HCT116 (cell line): ENCODE data around the gene LRRC7. TPM values are rescaled to one million over a fixed set of nuclear protein-coding genes. Genes with fewer than 3 reads are reported as not detected.

ENCODE experiments used
- ATAC-seq: fragments of 200-7000 bp; cut with Tn5 transposase; 2 replicates; pipeline ENCODE4 v1.9.1; 2020; ENCODE audit warnings: mild to moderate bottlenecking, moderate library complexity
- BruUV-seq: library from RNA; stranded (reverse); fragments of 400-500 nt; replicated peaks from 2 replicates; lab custom pipeline; 2021; lab: Mats Ljungman, UMichigan
- CTCF ChIA-PET: fragments of 300-600 bp; sonication (Branson Sonifier 250); formaldehyde crosslinking; loops from one replicate; lab custom pipeline; 2021; ENCODE audit warnings: antibody characterized with exemption; lab: Charles Lee
- POLR2A ChIA-PET: fragments of 300-600, 350-600 bp; sonication (Branson Sonifier 250); formaldehyde crosslinking; loops from one replicate; lab custom pipeline; 2021; ENCODE audit warnings: antibody characterized with exemption; lab: Charles Lee
- RAD21 ChIA-PET, 2 experiments: fragments of 300-600 bp; sonication (Branson Sonifier 250); formaldehyde crosslinking; loops; one replicate each; lab custom pipeline; 2023; ENCODE audit warnings: low total read pairs in 2 of 2; ENCODE audit not compliant: uncharacterized antibody in 2 of 2, unreplicated experiment in 2 of 2, low non-redundant PET in 1 of 2; lab: Charles Lee
- DNase-seq: peaks from one replicate; pipeline ENCODE4 v3.0.0-alpha.2; 2010; ENCODE audit warnings: low read depth, low spot score
- H2AFZ ChIP-seq: fragments of 200-600 bp; shearing (Covaris generic), sonication (generic); 2 replicates; pipeline ENCODE4 v1.6.1; 2017; ENCODE audit warnings: low read depth, mixed run types, mixed read lengths, antibody characterized with exemption, low read length; ENCODE audit not compliant: poor library complexity, severe bottlenecking
- H3K27ac ChIP-seq: 2 replicates; pipeline ENCODE4 v1.5.1; 2012; ENCODE audit warnings: low read depth, low read length
- H3K27me3 ChIP-seq: fragments of 200-600 bp; sonication (generic); 2 replicates; pipeline ENCODE4 v1.6.1; 2016; ENCODE audit warnings: mixed run types, low read length, mixed read lengths; ENCODE audit not compliant: insufficient read depth
- H3K36me3 ChIP-seq, 2 experiments: fragments of 200-500 bp in 1 of 2; fragments of 200-600 bp in 1 of 2; sonication (Bioruptor generic) in 1 of 2; sonication (generic) in 1 of 2; 2 replicates each; pipeline versions ENCODE4 v1.5.1 to v1.6.1; 2014 to 2016; ENCODE audit warnings: low read length in 2 of 2, inconsistent platforms in 1 of 2, mixed read lengths in 1 of 2, mixed run types in 1 of 2; ENCODE audit not compliant: insufficient read depth in 2 of 2, control insufficient read depth in 1 of 2
- H3K4me1 ChIP-seq, 2 experiments: fragments of 200-600 bp in 1 of 2; sonication (generic) in 1 of 2; 2 replicates each; pipeline versions ENCODE4 v1.5.1 to v1.6.1; 2012 to 2017; ENCODE audit warnings: low read length in 2 of 2, inconsistent platforms in 1 of 2, mild to moderate bottlenecking in 1 of 2, mixed read lengths in 1 of 2, mixed run types in 1 of 2, moderate library complexity in 1 of 2; ENCODE audit not compliant: insufficient read depth in 2 of 2, control insufficient read depth in 1 of 2
- H3K4me2 ChIP-seq: fragments of 200-600 bp; sonication (generic); 2 replicates; pipeline ENCODE4 v1.6.1; 2017; ENCODE audit warnings: mixed run types, low read length, mixed read lengths
- H3K4me3 ChIP-seq, 2 experiments: fragments of 200-600 bp in 1 of 2; sonication (generic) in 1 of 2; replicated peaks in 1 of 2; 2 replicates each; pipeline ENCODE4 v1.5.1; 2011 to 2016; ENCODE audit warnings: low read length in 2 of 2, control low read depth in 1 of 2, low read depth in 1 of 2, mild to moderate bottlenecking in 1 of 2, mixed read lengths in 1 of 2, mixed run types in 1 of 2
- H3K79me2 ChIP-seq: fragments of 200-600 bp; sonication (generic); 2 replicates; pipeline ENCODE4 v1.6.1; 2017; ENCODE audit warnings: mild to moderate bottlenecking, mixed run types, low read length, moderate library complexity, mixed read lengths; ENCODE audit not compliant: insufficient read depth
- H3K9ac ChIP-seq: fragments of 200-600 bp; sonication (generic); 2 replicates; pipeline ENCODE4 v1.6.1; 2016; ENCODE audit warnings: low read length, mixed read lengths
- H3K9me2 ChIP-seq: fragments of 200-600 bp; sonication (generic), shearing (Covaris generic); 2 replicates; pipeline ENCODE4 v1.6.1; 2017; ENCODE audit warnings: mixed run types, mild to moderate bottlenecking, moderate library complexity; ENCODE audit not compliant: insufficient read depth
- H3K9me3 ChIP-seq, 2 experiments: fragments of 200-500 bp in 1 of 2; fragments of 200-600 bp in 1 of 2; sonication (Bioruptor generic) in 1 of 2; sonication (generic) in 1 of 2; 2 replicates each; pipeline ENCODE4 v1.6.1; 2014 to 2017; ENCODE audit warnings: low read length in 2 of 2, mixed read lengths in 2 of 2, inconsistent platforms in 1 of 2, low read depth in 1 of 2, mild to moderate bottlenecking in 1 of 2, mixed run types in 1 of 2, moderate library complexity in 1 of 2; ENCODE audit not compliant: control insufficient read depth in 1 of 2, insufficient read depth in 1 of 2
- H4K20me1 ChIP-seq: fragments of 200-600 bp; sonication (generic), shearing (Covaris generic); 2 replicates; pipeline ENCODE4 v1.6.1; 2017; ENCODE audit warnings: mixed run types, mild to moderate bottlenecking, moderate library complexity; ENCODE audit not compliant: insufficient read depth
- CEBPB ChIP-seq: IDR thresholded peaks from 2 replicates; pipeline ENCODE4 v1.6.1; 2012; ENCODE audit warnings: low read depth
- EGR1 ChIP-seq: IDR thresholded peaks from 2 replicates; pipeline ENCODE4 v1.6.1; 2012; ENCODE audit warnings: low read depth
- EZH2phosphoT487 ChIP-seq: fragments of 200-600 bp; IDR thresholded peaks from 2 replicates; pipeline ENCODE4 v1.6.1; 2018; ENCODE audit warnings: antibody characterized with exemption, borderline replicate concordance
- FOSL1 ChIP-seq: IDR thresholded peaks from 2 replicates; pipeline ENCODE4 v1.6.1; 2012; ENCODE audit warnings: low read depth
- JUND ChIP-seq: IDR thresholded peaks from 2 replicates; pipeline ENCODE4 v1.6.1; 2012
- RAD21 ChIP-seq: IDR thresholded peaks from 2 replicates; pipeline ENCODE4 v1.6.1; 2012; ENCODE audit warnings: low read depth, mild to moderate bottlenecking
- SIN3A ChIP-seq: IDR thresholded peaks from 2 replicates; pipeline ENCODE4 v1.6.1; 2012; ENCODE audit warnings: low read depth
- SP1 ChIP-seq: IDR thresholded peaks from 2 replicates; pipeline ENCODE4 v1.6.1; 2012; ENCODE audit warnings: low read depth
- TCF7L2 ChIP-seq: IDR thresholded peaks from 2 replicates; pipeline ENCODE4 v1.7.0; 2011; ENCODE audit warnings: borderline replicate concordance, inconsistent platforms; ENCODE audit not compliant: insufficient read depth, insufficient read length; ENCODE audit errors: extremely low read depth
- ZFX ChIP-seq: fragments of 450-650 bp; IDR thresholded peaks from 2 replicates; pipeline ENCODE4 v1.6.1; 2017
- intact Hi-C: fragments of 100-400 bp; cut with micrococcal nuclease; formaldehyde crosslinking; loops from 2 replicates; pipeline ENCODE4 v1.10.0; 2022
- total RNA-seq: library from RNA; stranded (reverse); gene quantifications from one replicate; pipeline ENCODE4 v1.2.1, GENCODE V29; 2021; ENCODE audit not compliant: unreplicated experiment
- TF ChIP-seq, protein P1 (sequence below): IDR thresholded peaks from 2 replicates; pipeline ENCODE4 v1.6.1; 2012
- TF ChIP-seq, protein P2 (sequence below): IDR thresholded peaks from 2 replicates; pipeline ENCODE4 v1.6.1; 2012; ENCODE audit warnings: low read depth
- TF ChIP-seq, protein P3 (sequence below), 3 experiments: fragments of 200-600 bp in 1 of 3; sonication (generic) in 1 of 3; IDR thresholded peaks in 2 of 3; conservative IDR thresholded peaks in 1 of 3; 2 replicates each; pipeline ENCODE4 v1.5.1; 2012 to 2017; ENCODE audit warnings: low read depth in 2 of 3, low read length in 2 of 3, antibody characterized with exemption in 1 of 3, borderline replicate concordance in 1 of 3, control low read depth in 1 of 3, mild to moderate bottlenecking in 1 of 3, mixed read lengths in 1 of 3, mixed run types in 1 of 3, moderate library complexity in 1 of 3; ENCODE audit not compliant: insufficient read depth in 1 of 3
- TF ChIP-seq, protein P4 (sequence below): IDR thresholded peaks from 2 replicates; pipeline ENCODE4 v1.6.1; 2011; ENCODE audit warnings: mild to moderate bottlenecking, low read length, moderate library complexity; ENCODE audit not compliant: insufficient replicate concordance; ENCODE audit errors: extremely low read depth

The LRRC7 gene
- total RNA-seq, 1 experiment from 2014 or later = not detected

DNA sequence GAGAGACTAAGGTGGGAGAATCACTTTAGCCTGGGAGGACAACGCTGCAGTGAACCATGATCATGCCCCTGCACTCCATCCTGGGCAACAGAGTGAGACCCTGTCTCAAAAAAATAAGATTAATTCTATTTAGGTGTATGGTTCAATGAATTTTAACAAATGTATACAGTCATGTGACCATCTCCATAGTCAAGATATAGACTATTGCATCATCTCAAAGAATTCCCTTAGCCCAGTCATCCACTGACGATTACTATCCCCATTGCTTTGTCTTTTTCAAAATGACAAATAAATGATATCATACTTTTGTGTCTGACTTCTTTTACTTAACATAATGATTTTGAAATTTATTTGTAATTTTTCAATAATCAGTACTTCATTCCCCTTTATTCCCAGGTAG lies 260.0 kb downstream of the LRRC7 start:
- Histone ChIP-seq H3K9me3 (no peaks in the 10 kb centered on the region), H3K27me3 (no peaks in the 10 kb centered on the region; the same call in 1 of the 2 replicates), H3K4me1 (no peaks in the 10 kb centered on the region), H3K79me2 (no peaks in the 10 kb centered on the region), H4K20me1 (no peaks in the 10 kb centered on the region; the same call in 1 of the 2 replicates), H3K9ac (no peak overlapping the region), H2AFZ (no peak overlapping the region), H3K4me3 (no peak overlapping the region), H3K36me3 (no peaks in the 10 kb centered on the region), H3K4me2 (no peak overlapping the region), H3K27ac (no peak overlapping the region), H3K9me2 (no peaks in the 10 kb centered on the region)
- TF ChIP-seq, protein P1, sequence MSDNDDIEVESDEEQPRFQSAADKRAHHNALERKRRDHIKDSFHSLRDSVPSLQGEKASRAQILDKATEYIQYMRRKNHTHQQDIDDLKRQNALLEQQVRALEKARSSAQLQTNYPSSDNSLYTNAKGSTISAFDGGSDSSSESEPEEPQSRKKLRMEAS = no peak
- no peak for TF ChIP-seq CEBPB
- intact Hi-C loops = no loop called here
- RAD21 ChIA-PET = no interaction called here
- DNase-seq = no peak
- CTCF ChIA-PET = no interaction called here
- no TSS peak for BruUV-seq
- ATAC-seq = no peak
- POLR2A ChIA-PET = no interaction called here

DNA sequence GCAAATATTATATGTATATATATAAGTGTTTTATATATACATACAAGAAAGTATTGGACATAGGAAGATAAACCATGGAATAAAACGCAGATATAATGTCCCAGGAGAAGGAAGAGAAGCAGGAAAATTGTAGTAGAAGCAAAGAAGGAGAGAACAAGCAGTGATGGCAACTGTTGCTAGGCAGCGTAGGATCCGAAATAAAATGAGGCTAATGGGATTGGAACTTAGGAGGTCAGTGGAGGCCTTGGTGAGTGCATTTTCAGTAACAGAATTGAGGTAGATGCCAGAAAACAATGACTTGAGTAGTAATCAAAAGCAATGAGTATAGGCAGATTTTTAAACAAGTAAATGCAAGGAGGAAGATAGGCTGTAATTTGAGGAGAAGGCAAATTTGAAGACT lies 265.8 kb downstream of the LRRC7 start:
- Histone ChIP-seq H2AFZ (no peak overlapping the region), H3K9me2 (no peaks in the 10 kb centered on the region), H4K20me1 (no peaks in the 10 kb centered on the region; the same call in 1 of the 2 replicates), H3K79me2 (no peaks in the 10 kb centered on the region), H3K36me3 (no peaks in the 10 kb centered on the region), H3K4me1 (no peaks in the 10 kb centered on the region), H3K9ac (no peak overlapping the region), H3K9me3 (no peaks in the 10 kb centered on the region), H3K27ac (no peak overlapping the region), H3K4me3 (no peak overlapping the region), H3K4me2 (no peak overlapping the region), H3K27me3 (no peaks in the 10 kb centered on the region)
- TF ChIP-seq JUND (no peak), EZH2phosphoT487 (no peak), CEBPB (no peak), RAD21 (no peak), ZFX (no peak), EGR1 (no peak), SP1 (no peak), TCF7L2 (no peak), SIN3A (no peak), FOSL1 (no peak)
- TF ChIP-seq, protein P2, sequence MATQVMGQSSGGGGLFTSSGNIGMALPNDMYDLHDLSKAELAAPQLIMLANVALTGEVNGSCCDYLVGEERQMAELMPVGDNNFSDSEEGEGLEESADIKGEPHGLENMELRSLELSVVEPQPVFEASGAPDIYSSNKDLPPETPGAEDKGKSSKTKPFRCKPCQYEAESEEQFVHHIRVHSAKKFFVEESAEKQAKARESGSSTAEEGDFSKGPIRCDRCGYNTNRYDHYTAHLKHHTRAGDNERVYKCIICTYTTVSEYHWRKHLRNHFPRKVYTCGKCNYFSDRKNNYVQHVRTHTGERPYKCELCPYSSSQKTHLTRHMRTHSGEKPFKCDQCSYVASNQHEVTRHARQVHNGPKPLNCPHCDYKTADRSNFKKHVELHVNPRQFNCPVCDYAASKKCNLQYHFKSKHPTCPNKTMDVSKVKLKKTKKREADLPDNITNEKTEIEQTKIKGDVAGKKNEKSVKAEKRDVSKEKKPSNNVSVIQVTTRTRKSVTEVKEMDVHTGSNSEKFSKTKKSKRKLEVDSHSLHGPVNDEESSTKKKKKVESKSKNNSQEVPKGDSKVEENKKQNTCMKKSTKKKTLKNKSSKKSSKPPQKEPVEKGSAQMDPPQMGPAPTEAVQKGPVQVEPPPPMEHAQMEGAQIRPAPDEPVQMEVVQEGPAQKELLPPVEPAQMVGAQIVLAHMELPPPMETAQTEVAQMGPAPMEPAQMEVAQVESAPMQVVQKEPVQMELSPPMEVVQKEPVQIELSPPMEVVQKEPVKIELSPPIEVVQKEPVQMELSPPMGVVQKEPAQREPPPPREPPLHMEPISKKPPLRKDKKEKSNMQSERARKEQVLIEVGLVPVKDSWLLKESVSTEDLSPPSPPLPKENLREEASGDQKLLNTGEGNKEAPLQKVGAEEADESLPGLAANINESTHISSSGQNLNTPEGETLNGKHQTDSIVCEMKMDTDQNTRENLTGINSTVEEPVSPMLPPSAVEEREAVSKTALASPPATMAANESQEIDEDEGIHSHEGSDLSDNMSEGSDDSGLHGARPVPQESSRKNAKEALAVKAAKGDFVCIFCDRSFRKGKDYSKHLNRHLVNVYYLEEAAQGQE = no peak
- TF ChIP-seq, protein P3, sequence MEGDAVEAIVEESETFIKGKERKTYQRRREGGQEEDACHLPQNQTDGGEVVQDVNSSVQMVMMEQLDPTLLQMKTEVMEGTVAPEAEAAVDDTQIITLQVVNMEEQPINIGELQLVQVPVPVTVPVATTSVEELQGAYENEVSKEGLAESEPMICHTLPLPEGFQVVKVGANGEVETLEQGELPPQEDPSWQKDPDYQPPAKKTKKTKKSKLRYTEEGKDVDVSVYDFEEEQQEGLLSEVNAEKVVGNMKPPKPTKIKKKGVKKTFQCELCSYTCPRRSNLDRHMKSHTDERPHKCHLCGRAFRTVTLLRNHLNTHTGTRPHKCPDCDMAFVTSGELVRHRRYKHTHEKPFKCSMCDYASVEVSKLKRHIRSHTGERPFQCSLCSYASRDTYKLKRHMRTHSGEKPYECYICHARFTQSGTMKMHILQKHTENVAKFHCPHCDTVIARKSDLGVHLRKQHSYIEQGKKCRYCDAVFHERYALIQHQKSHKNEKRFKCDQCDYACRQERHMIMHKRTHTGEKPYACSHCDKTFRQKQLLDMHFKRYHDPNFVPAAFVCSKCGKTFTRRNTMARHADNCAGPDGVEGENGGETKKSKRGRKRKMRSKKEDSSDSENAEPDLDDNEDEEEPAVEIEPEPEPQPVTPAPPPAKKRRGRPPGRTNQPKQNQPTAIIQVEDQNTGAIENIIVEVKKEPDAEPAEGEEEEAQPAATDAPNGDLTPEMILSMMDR (IDR thresholded peaks at IDR 0.05 in 2 of 3, conservative IDR thresholded peaks at IDR 0.05 in 1 of 3; ENCODE audit: borderline replicate concordance in 1 of 3, insufficient read depth in 1 of 3, low read depth in 2 of 3, low read length in 2 of 3) = no peak
- TF ChIP-seq, protein P4, sequence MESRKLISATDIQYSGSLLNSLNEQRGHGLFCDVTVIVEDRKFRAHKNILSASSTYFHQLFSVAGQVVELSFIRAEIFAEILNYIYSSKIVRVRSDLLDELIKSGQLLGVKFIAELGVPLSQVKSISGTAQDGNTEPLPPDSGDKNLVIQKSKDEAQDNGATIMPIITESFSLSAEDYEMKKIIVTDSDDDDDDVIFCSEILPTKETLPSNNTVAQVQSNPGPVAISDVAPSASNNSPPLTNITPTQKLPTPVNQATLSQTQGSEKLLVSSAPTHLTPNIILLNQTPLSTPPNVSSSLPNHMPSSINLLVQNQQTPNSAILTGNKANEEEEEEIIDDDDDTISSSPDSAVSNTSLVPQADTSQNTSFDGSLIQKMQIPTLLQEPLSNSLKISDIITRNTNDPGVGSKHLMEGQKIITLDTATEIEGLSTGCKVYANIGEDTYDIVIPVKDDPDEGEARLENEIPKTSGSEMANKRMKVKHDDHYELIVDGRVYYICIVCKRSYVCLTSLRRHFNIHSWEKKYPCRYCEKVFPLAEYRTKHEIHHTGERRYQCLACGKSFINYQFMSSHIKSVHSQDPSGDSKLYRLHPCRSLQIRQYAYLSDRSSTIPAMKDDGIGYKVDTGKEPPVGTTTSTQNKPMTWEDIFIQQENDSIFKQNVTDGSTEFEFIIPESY = no peak
- intact Hi-C loops = no loop called here
- ChIA-PET CTCF (no interaction called here), POLR2A (no interaction called here), RAD21 (no interaction called here)
- DNase-seq = no peak
- no TSS peak for BruUV-seq
- ATAC-seq = no peak
